MM.1S (cell line): ENCODE results near the gene ACSF3.

Experiments
- CTCF ChIP-seq: fragments of 300-600 bp; sonication (generic); IDR thresholded peaks from 2 replicates; pipeline ENCODE4 v1.5.1; 2016; ENCODE audit warnings: antibody characterized with exemption, low read length, mixed read lengths
- EZH2 ChIP-seq: fragments of 300-600 bp; sonication (generic); optimal IDR thresholded peaks from 2 replicates; pipeline ENCODE3; 2017; ENCODE audit warnings: low read depth, mild to moderate bottlenecking, antibody characterized with exemption, low read length, mixed read lengths
- EZH2phosphoT487 ChIP-seq: fragments of 300-600 bp; sonication (generic); IDR thresholded peaks from 2 replicates; pipeline ENCODE4 v1.6.1; 2018; ENCODE audit warnings: antibody characterized with exemption, low read length

GRCh38 chr16:89156740-89157645 is 63.3 kb downstream of the ACSF3 start:
- TF ChIP-seq CTCF: no peak
- TF ChIP-seq EZH2phosphoT487: no peak
- TF ChIP-seq EZH2: no peak
